Lung microvascular endothelial cell (primary cell): ENCODE results near the gene INTS1. TPM values are rescaled to one million over a fixed set of nuclear protein-coding genes. Genes with fewer than 3 reads are reported as not detected.

Experiments used
- DNase-seq, 2 donors: peaks; one replicate each; pipeline versions ENCODE4 v3.0.0 to v3.0.0-alpha.2; 2010; ENCODE audit warnings: low read depth in 2 of 2
- total RNA-seq: library from RNA; depleted of rRNA; stranded (reverse); fragments of >200 nt; gene quantifications from 2 replicates; pipeline ENCODE4 v1.2.1, GENCODE V29; 2014

INTS1 gene
- total RNA-seq = 24.4 and 26.8 TPM in 2 replicates

DNA sequence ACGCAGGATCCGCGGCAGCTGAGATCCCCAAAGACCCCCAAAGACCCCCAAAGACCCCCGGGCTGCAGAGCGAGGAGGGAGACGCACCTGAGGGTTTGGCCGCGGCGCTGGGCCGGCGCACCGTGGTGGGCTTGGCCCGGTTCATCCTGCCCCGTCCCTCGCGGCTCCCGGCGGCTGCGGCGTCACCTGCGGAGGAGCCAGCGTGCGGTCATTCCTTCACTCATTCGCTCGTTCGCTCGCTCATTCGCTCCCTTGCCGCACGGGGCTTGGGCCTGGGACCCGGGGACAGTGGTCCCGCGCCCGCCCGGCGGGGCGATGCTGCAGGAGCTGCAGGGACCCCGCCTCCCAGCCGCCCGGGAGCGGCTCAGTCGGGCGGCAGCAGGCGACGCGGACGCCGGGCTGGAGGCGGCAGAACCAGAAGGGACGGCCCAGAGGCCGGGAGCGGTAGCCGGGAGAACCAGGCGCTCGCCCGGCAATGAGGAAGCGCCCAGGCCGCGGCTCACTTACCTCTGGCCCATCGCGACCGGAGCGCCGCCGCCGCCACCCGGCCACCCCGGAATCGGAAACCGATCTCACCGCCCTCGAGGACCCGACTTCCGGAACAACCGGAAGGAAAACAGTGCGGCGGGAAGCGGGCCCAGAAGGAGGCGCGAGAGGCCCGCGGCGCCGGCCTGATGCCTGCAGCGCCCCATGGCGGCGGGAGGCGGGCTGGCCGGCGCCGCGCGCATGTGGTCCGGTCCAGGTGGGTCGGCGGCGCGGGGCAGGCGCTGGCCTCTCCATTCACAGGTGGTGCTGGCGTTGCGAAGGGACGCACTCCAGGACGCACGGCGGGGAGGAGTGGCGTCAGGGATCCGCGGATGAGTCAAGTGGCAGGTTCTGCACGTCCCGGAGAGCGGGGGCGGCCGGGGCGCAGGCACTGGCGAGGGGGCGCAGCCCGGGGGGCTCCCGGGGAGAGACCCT is at the start of gene INTS1:
INTS1 (minus strand) TSS at position 574 of the 960 bp plus-strand sequence; CDS start at position 145, 429 bp downstream.
- peak; percentile 92 to 94 for DNase-seq

GRCh38 chr7:1553512-1554210 is 49.5 kb upstream of the INTS1 start:
- DNase-seq = no peak

- DNase-seq = no peak
These were observed 48.0 kb upstream of the INTS1 start for GRCh38 chr7:1552200-1552599.

DNA sequence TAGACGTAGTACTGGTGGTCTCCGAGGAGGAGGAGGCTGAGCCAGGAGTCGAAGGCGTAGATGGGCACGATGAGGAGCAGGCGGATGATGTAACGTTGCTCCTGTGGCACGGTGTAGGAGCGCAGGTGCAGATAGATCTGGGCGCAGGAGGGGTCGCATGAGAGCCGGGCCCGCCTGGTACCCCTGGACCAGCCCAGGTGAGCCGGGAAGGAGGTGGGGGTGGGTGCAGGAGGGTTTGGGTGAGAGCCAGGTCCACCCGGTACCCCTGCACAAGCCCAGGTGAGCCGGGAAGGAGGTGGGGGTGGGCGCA is 46.6 kb upstream of the INTS1 start:
- no peak for DNase-seq

GRCh38 chr7:1550005-1550845 is 46.0 kb upstream of the INTS1 start:
- DNase-seq = no peak

- DNase-seq = no peak
These were observed 45.3 kb upstream of the INTS1 start for GRCh38 chr7:1549357-1550004.

DNA sequence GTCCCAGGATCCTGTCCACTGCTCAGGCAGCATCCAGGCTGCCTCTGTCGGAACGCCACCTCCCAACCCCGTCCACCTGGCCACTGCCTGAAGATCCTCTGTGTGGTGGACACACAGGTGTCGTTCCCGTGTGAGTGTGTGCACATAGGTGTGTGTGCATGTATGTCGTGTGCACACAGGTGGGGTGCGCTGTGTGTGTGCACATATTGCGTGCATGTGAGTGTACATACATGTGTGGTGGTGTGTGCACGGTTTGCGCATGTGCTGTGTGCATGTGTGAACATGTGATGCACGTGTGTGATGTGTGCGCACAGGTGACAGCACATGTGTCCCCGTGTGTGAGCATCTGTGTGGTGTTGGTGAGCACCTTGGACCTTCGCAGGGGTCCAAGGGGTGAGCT is 44.8 kb upstream of the INTS1 start:
- DNase-seq = no peak

DNA sequence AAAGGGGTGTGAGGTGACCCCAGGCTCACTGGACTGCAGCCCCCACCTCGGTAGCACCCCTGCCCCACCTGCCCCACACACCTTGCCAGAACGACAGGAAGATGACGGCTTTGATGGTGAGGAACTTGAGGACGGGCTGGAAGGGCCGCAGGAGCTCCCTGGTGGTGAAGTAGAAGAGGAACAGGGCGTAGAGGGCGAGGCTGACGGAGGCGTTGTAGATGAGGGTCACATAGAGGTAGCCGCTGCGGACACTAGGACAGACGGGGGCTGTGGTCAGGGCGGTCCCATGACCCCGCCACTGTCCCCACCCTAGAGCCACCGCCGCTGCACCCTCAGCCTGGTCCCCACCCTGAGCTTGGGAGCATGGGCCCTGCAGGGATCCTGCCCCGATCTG is 44.2 kb upstream of the INTS1 start:
- peak in 1 of 2 donors; percentile 44 for DNase-seq

GRCh38 chr7:1547777-1548437 is 43.7 kb upstream of the INTS1 start:
- no peak for DNase-seq

GRCh38 chr7:1546909-1547776 is 43.0 kb upstream of the INTS1 start:
- no peak for DNase-seq

- no peak for DNase-seq
These were observed 42.2 kb upstream of the INTS1 start for GRCh38 chr7:1546274-1546908.

GRCh38 chr7:1545417-1546246 is 41.4 kb upstream of the INTS1 start:
- no peak for DNase-seq

DNA sequence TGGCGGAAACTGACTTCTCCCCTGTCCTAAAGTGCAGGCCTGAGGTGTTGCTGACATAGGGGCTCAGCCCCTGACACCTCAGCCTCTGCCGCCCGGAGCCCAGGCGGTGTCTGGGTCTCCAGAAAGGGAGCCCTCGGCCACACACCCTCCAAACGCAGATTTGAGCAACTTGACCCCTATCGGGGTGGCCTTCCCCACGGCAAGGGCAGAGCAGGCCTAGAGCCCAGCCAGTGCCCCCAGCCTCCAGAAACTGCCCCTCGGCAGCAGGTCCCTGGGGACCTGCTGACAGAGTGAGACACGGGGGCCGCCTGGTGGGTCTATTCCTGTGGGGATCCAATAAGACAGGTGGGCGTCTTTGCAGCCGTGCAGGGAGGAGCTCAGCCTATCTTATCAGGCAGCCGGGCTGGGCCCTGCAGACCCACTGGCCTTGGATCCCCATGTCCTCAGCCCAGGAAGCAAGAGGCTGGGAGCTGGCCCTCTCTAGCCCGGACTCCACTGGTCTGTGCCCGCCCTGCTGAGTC is 40.8 kb upstream of the INTS1 start:
- DNase-seq = no peak

- no peak for DNase-seq
These were observed 40.1 kb upstream of the INTS1 start for GRCh38 chr7:1544178-1544895.

- no peak for DNase-seq
These were observed 39.6 kb upstream of the INTS1 start for GRCh38 chr7:1543826-1544177.

DNA sequence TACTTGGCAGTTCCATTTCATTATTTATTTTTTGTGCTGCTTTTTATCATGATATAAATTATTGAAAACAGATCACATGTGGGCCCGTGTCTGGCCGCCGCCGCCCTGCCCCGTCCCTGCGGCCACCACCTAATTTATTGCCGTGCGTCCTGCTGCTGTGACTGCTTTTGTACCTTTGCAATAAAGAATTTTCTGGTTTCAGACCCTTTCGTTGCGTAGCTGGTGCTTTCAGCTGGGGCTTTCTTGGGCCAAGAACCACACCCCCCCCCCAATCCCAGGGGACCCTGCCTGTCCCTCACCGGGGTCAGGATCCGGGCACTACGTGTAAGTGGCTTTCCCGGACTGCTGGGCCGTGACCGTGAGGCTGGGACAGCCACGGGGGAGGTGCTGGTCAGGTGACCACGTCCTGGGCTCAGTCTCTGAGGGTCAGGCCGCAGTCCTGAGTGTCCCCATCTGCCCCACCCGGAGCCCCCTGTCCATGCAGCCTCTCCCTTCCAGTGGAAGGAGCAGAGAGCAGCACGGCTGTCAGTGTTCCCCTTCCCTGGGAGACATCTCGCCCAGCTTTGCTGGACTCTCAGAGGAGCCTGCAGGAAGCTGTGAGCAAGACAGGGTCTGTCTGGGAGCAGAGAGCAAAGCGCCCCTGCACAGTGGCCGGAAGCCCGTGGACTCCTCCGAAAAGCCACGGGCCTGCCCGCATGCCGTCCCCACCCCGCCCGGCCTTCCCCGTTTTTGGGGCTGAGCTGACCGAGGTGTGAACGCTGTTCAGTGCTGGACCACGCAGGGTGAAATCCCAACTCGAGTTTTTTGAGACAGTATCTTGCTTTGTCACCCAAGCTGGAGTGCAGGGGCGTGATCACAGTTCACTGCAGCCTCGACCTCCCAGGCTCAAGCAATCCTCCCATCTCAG is 38.9 kb upstream of the INTS1 start:
- DNase-seq = no peak

DNA sequence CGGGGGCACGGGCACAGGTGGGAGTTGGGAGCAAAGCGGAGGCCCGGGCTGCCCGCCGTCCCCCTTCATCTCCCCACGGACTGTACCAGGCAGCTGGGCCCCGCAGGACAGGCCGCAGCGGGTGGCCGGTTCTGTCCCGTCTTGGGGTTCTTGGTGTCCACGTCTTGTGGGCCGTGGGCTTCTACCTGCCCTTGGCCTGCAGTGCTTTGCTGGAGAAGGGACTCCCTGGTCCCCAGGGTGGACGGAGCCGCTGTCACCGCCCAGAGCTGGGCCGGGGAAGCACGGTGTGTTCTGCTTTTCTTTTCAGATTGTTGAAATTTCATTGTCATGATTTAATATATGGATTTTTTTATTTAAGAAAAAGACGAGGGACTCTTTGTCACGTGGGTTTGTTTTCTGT is 38.1 kb upstream of the INTS1 start:
- no peak for DNase-seq
